H1 (cell line): ENCODE results near the gene CSGALNACT2. TPM values are rescaled to one million over a fixed set of nuclear protein-coding genes. Genes with fewer than 3 reads are reported as not detected.
"Not testable (repeated sequence)": the region's sequence is repeated elsewhere in the genome, so short reads cannot be mapped to it uniquely, and the experiment has no call there.

Experiments
- CTCF ChIA-PET: fragments of 300-600 bp; sonication (Branson Sonifier 250); formaldehyde crosslinking; loops from one replicate; lab custom pipeline; 2021; ENCODE audit not compliant: partially characterized antibody; lab: Charles Lee
- POLR2A ChIA-PET: fragments of 300-600 bp; sonication (Branson Sonifier 250); formaldehyde crosslinking; loops from one replicate; lab custom pipeline; 2021; ENCODE audit warnings: inconsistent platforms; ENCODE audit not compliant: partially characterized antibody; lab: Charles Lee
- DNase-seq, 2 experiments: peaks; one replicate each; pipeline versions ENCODE4 v3.0.0 to v3.0.0-alpha.2; 2010 to 2022; ENCODE audit warnings: low spot score in 2 of 2, low read depth in 1 of 2, mixed read lengths in 1 of 2
- FAIRE-seq: peaks from 2 replicates; lab custom pipeline; 2011; peaks lifted over from hg19 to GRCh38; lab: Jason Lieb, UNC
- H2AFZ ChIP-seq: 2 replicates; pipeline ENCODE4 v1.8.1; 2012; ENCODE audit warnings: low read length, inconsistent platforms
- H2AK5ac ChIP-seq: 2 replicates; pipeline ENCODE4 v1.6.1; 2013; ENCODE audit warnings: low read depth, low read length
- H2BK120ac ChIP-seq: replicated peaks from 2 replicates; pipeline ENCODE3; 2013; ENCODE audit warnings: low read depth, low read length, inconsistent platforms
- H2BK12ac ChIP-seq: 2 replicates; pipeline ENCODE4 v1.6.1; 2013; ENCODE audit warnings: low read depth, low read length
- H2BK15ac ChIP-seq: 2 replicates; pipeline ENCODE4 v1.6.1; 2013; ENCODE audit warnings: low read length
- H2BK20ac ChIP-seq: 2 replicates; pipeline ENCODE4 v1.6.1; 2013; ENCODE audit warnings: low read length
- H2BK5ac ChIP-seq: 2 replicates; pipeline ENCODE4 v1.6.1; 2013; ENCODE audit warnings: low read depth, low read length
- H3K14ac ChIP-seq: 2 replicates; pipeline ENCODE4 v1.6.1; 2013; ENCODE audit warnings: inconsistent platforms; ENCODE audit not compliant: insufficient read length
- H3K18ac ChIP-seq: 2 replicates; pipeline ENCODE4 v1.6.1; 2013; ENCODE audit warnings: low read length; ENCODE audit errors: extremely low read depth
- H3K23ac ChIP-seq: 2 replicates; pipeline ENCODE4 v1.6.1; 2013; ENCODE audit warnings: inconsistent platforms; ENCODE audit not compliant: insufficient read length
- H3K23me2 ChIP-seq: 2 replicates; pipeline ENCODE4 v1.6.1; 2013; ENCODE audit warnings: low read depth, low read length
- H3K27ac ChIP-seq: 2 replicates; pipeline ENCODE4 v1.6.1; 2011; ENCODE audit warnings: low read depth, low read length, inconsistent platforms
- H3K27me3 ChIP-seq, 4 experiments: replicated peaks in 1 of 4; 1 replicate in 1 of 4; 2 replicates in 3 of 4; pipeline versions ENCODE4 v1.6.1 to v1.8.1; 2011 to 2013; ENCODE audit warnings: low read length in 3 of 4, mild to moderate bottlenecking in 3 of 4, inconsistent platforms in 2 of 4, mixed read lengths in 2 of 4, moderate library complexity in 1 of 4; ENCODE audit not compliant: control insufficient read depth in 3 of 4, insufficient read depth in 3 of 4; ENCODE audit errors: extremely low read depth in 1 of 4
- H3K36me3 ChIP-seq, 4 experiments: 2 replicates each; pipeline versions ENCODE4 v1.6.1 to v1.8.1; 2011 to 2013; ENCODE audit warnings: mild to moderate bottlenecking in 4 of 4, low read length in 3 of 4, moderate library complexity in 2 of 4, control low read depth in 1 of 4, inconsistent platforms in 1 of 4; ENCODE audit not compliant: insufficient read depth in 4 of 4, control insufficient read depth in 2 of 4
- H3K4ac ChIP-seq: replicated peaks from 2 replicates; pipeline ENCODE3; 2013; ENCODE audit warnings: low read length, low read depth, mixed read lengths, inconsistent platforms; ENCODE audit not compliant: insufficient read length
- H3K4me1 ChIP-seq, 4 experiments: replicated peaks in 1 of 4; 1 replicate in 1 of 4; 2 replicates in 3 of 4; pipeline versions ENCODE4 v1.6.1 to v1.8.1; 2011 to 2013; ENCODE audit warnings: low read length in 3 of 4, inconsistent platforms in 2 of 4, mixed read lengths in 1 of 4; ENCODE audit not compliant: insufficient read depth in 4 of 4, control insufficient read depth in 3 of 4
- H3K4me2 ChIP-seq, 2 experiments: 2 replicates each; pipeline versions ENCODE4 v1.6.1 to v1.8.1; 2011 to 2013; ENCODE audit warnings: low read depth in 2 of 2, low read length in 2 of 2, control low read depth in 1 of 2, inconsistent platforms in 1 of 2, mild to moderate bottlenecking in 1 of 2; ENCODE audit not compliant: insufficient read depth in 1 of 2
- H3K4me3 ChIP-seq, 4 experiments: fragments of 200-600, 300-600 bp in 1 of 4; sonication (generic), shearing (Covaris generic), sonication (Bioruptor Twin) in 1 of 4; 2 replicates each; pipeline versions ENCODE4 v1.5.1 to v1.8.1; 2011 to 2016; ENCODE audit warnings: low read length in 4 of 4, low read depth in 3 of 4, control low read depth in 2 of 4, inconsistent platforms in 2 of 4, mild to moderate bottlenecking in 2 of 4, mixed read lengths in 1 of 4, moderate library complexity in 1 of 4; ENCODE audit not compliant: insufficient read depth in 2 of 4; ENCODE audit errors: extremely low read depth in 1 of 4
- H3K56ac ChIP-seq: replicated peaks from 2 replicates; pipeline ENCODE3; 2013; ENCODE audit warnings: low read depth, mild to moderate bottlenecking, mixed read lengths, low read length, inconsistent platforms; ENCODE audit not compliant: insufficient read length
- H3K79me1 ChIP-seq: 2 replicates; pipeline ENCODE4 v1.6.1; 2013; ENCODE audit warnings: low read depth, low read length, control low read depth
- H3K79me2 ChIP-seq, 2 experiments: 2 replicates each; pipeline versions ENCODE4 v1.6.1 to v1.8.1; 2012 to 2013; ENCODE audit warnings: low read length in 2 of 2, mild to moderate bottlenecking in 2 of 2, inconsistent platforms in 1 of 2; ENCODE audit not compliant: insufficient read depth in 2 of 2, control insufficient read depth in 1 of 2
- H3K9ac ChIP-seq, 4 experiments: replicated peaks in 1 of 4; 1 replicate in 1 of 4; 2 replicates in 3 of 4; pipeline versions ENCODE4 v1.6.1 to v1.8.1; 2011 to 2013; ENCODE audit warnings: low read depth in 3 of 4, low read length in 3 of 4, control low read depth in 2 of 4, mild to moderate bottlenecking in 2 of 4, moderate library complexity in 2 of 4, inconsistent platforms in 1 of 4; ENCODE audit errors: extremely low read depth in 1 of 4
- H3K9me3 ChIP-seq, 2 experiments: 2 replicates each; pipeline versions ENCODE4 v1.6.1 to v1.8.1; 2012 to 2013; ENCODE audit warnings: mild to moderate bottlenecking in 2 of 2, moderate library complexity in 2 of 2, control low read depth in 1 of 2, inconsistent platforms in 1 of 2, low read depth in 1 of 2, low read length in 1 of 2, mixed read lengths in 1 of 2; ENCODE audit not compliant: insufficient read depth in 2 of 2
- H4K20me1 ChIP-seq, 2 experiments: replicated peaks in 1 of 2; 2 replicates each; pipeline versions ENCODE3 to v1.8.1; 2011 to 2013; ENCODE audit warnings: inconsistent platforms in 2 of 2, low read length in 2 of 2, mild to moderate bottlenecking in 1 of 2; ENCODE audit not compliant: insufficient read depth in 2 of 2, control insufficient read depth in 1 of 2
- H4K5ac ChIP-seq: 2 replicates; pipeline ENCODE4 v1.6.1; 2013; ENCODE audit warnings: low read length, low read depth, mixed read lengths, inconsistent platforms; ENCODE audit not compliant: insufficient read length
- H4K8ac ChIP-seq: 2 replicates; pipeline ENCODE4 v1.8.0; 2013; ENCODE audit warnings: mild to moderate bottlenecking, moderate library complexity, low read length, inconsistent platforms; ENCODE audit not compliant: insufficient read depth; ENCODE audit errors: extremely low read depth
- H4K91ac ChIP-seq: replicated peaks from 2 replicates; pipeline ENCODE3; 2013; ENCODE audit warnings: low read length, mixed read lengths, inconsistent platforms; ENCODE audit not compliant: insufficient read length
- WGBS, 2 experiments: shearing (Covaris generic) in 1 of 2; methylation state at CpG; one replicate each; pipeline versions ENCODE4 v1.1.6 to v1.1.7; 2013 to 2015; ENCODE audit warnings: low lambda C conversion rate in 2 of 2, mixed read lengths in 2 of 2, inconsistent platforms in 1 of 2, low coverage in 1 of 2, missing lambda C conversion rate in 1 of 2; ENCODE audit not compliant: insufficient replicate concordance in 2 of 2, insufficient coverage in 1 of 2, insufficient read length in 1 of 2; ENCODE audit errors: extremely low coverage in 1 of 2, missing lambda C conversion rate in 1 of 2; 5-methylcytosine and 5-hydroxymethylcytosine counted together
- polyA plus RNA-seq, 7 experiments: library from polyadenylated mRNA; depleted of rRNA in 3 of 7; stranded (reverse) in 5 of 7; unstranded in 2 of 7; fragments of >200 nt in 5 of 7; fragments of 200-250 nt in 2 of 7; gene quantifications; 1 replicate in 5 of 7; 2 replicates in 1 of 7; 4 replicates in 1 of 7; pipeline versions ENCODE4 v1.2.1 to v1.2.3, GENCODE V29; 2011 to 2013; ENCODE audit warnings: missing spikeins in 2 of 7, mixed read lengths in 2 of 7
- total RNA-seq: library from RNA; stranded (reverse); fragmentation: NEBNext Ultra II Directional; extraction: Animal tissue kit (Norgen Biotek cat#: 25700); gene quantifications from 2 replicates; pipeline ENCODE4 v1.2.1, GENCODE V29; 2021

The CSGALNACT2 gene
- total and polyA plus RNA-seq, 2 of the 8 experiments (the other 6 are each of a cell fraction or from before 2014, with no cell fraction given): 2.6 to 5.3 TPM

DNA sequence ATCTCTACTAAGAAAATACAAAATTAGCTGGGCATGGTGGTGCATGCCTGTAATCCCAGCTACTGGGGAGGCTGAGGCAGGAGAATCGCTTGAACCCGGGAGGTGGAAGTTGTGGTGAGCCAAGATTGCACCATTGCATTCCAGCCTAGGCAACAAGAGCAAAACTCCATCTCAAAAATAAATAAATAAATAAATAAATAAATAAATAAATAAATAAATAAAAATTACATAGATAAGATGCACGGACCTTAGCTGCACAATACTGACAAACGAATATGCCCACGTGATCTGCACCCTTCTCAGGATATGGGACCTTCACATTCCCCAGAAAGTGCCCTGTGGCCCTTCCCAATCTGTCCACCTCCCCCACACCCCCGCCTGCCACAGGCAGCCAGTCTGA is 38.9 kb upstream of the CSGALNACT2 start:
- H3K27ac ChIP-seq, H2BK120ac ChIP-seq, H3K14ac ChIP-seq, H4K91ac ChIP-seq, H2AK5ac ChIP-seq, DNase-seq, H3K9me3 ChIP-seq, H2BK5ac ChIP-seq, H3K56ac ChIP-seq, H3K23me2 ChIP-seq, H3K18ac ChIP-seq, H3K27me3 ChIP-seq, H4K20me1 ChIP-seq, H3K4me3 ChIP-seq, H4K8ac ChIP-seq, H3K9ac ChIP-seq, H2BK20ac ChIP-seq, H2BK12ac ChIP-seq, H3K23ac ChIP-seq, H3K4me1 ChIP-seq, H3K79me2 ChIP-seq, H2AFZ ChIP-seq, H2BK15ac ChIP-seq, H3K79me1 ChIP-seq, H3K4ac ChIP-seq, FAIRE-seq, H3K4me2 ChIP-seq, POLR2A ChIA-PET, H3K36me3 ChIP-seq, H4K5ac ChIP-seq: not testable (repeated sequence)
- 89% methylated on average over 6 of the region's 6 CpGs; no CpG with 5 or more reads in 1 of the 2 experiments for WGBS, 2 experiments
- CTCF ChIA-PET: interaction anchor here (8.0 kb wide), 1 partner anchor 20 kb away, joined by 50 read pairs; no protein-coding TSS in a partner anchor
